K562 (cell line): Measurements from ENCODE around the gene NEU1. TPM values are rescaled to one million over a fixed set of nuclear protein-coding genes. Genes with fewer than 3 reads are reported as not detected.

Experiments
- CXXC5 ChIP-seq: fragments of 250-450 bp; sonication (Bioruptor Pico); IDR thresholded peaks from 2 replicates; pipeline ENCODE4 v1.8.0; 2022; ENCODE audit warnings: inconsistent platforms, mild to moderate bottlenecking, moderate library complexity
- DPF2 ChIP-seq: fragments of 450-650 bp; IDR thresholded peaks from 2 replicates; pipeline ENCODE4 v1.6.1; 2016
- E2F3 ChIP-seq: fragments of 250-450 bp; sonication (Bioruptor Pico); IDR thresholded peaks from 2 replicates; pipeline ENCODE4 v1.4.0; 2020; ENCODE audit warnings: mild to moderate bottlenecking
- E2F5 ChIP-seq: sonication (generic); formaldehyde crosslinking; IDR thresholded peaks from 2 replicates; pipeline ENCODE4 v1.8.0; 2022; ENCODE audit warnings: mild to moderate bottlenecking, missing genetic modification reagents
- ETS1 ChIP-seq: conservative IDR thresholded peaks from 2 replicates; pipeline ENCODE4 v1.6.1; 2011; ENCODE audit warnings: low read depth, mild to moderate bottlenecking, low read length; ENCODE audit not compliant: control insufficient read depth
- GABPB2 ChIP-seq: fragments of 250-450 bp; sonication (Bioruptor Pico); conservative IDR thresholded peaks from 2 replicates; pipeline ENCODE4 v1.5.1; 2021; ENCODE audit warnings: mild to moderate bottlenecking
- HDAC2 ChIP-seq: fragments of 450-650 bp; IDR thresholded peaks from 2 replicates; pipeline ENCODE4 v1.6.1; 2016; ENCODE audit warnings: mild to moderate bottlenecking
- MNT ChIP-seq, 2 experiments: fragments of 450-650 bp; conservative IDR thresholded peaks; 2 replicates each; pipeline ENCODE4 v1.6.1; 2017; ENCODE audit warnings: mild to moderate bottlenecking in 2 of 2, moderate library complexity in 2 of 2
- NR2C2 ChIP-seq, 2 experiments: fragments of 200-800 bp in 1 of 2; sonication (Bioruptor generic) in 1 of 2; sonication (generic) in 1 of 2; formaldehyde crosslinking in 1 of 2; IDR thresholded peaks; 2 replicates each; pipeline versions ENCODE4 v1.6.1 to v1.8.0; 2016 to 2022; ENCODE audit warnings: mild to moderate bottlenecking in 1 of 2, missing compliant biosample characterization in 1 of 2, missing genetic modification characterization in 1 of 2, missing genetic modification reagents in 1 of 2
- PHB ChIP-seq: fragments of 250-450 bp; sonication (Bioruptor Pico); IDR thresholded peaks from 2 replicates; pipeline ENCODE4 v1.5.0; 2021
- RAD21 ChIP-seq, 2 experiments: fragments of 250-450 bp in 1 of 2; fragments of 450-650 bp in 1 of 2; sonication (Bioruptor Pico) in 1 of 2; formaldehyde crosslinking in 1 of 2; IDR thresholded peaks in 1 of 2; conservative IDR thresholded peaks in 1 of 2; 2 replicates each; pipeline versions ENCODE4 v1.4.0 to v1.8.0; 2020 to 2022; ENCODE audit warnings: mild to moderate bottlenecking in 2 of 2, moderate library complexity in 1 of 2
- USF1 ChIP-seq: sonication (generic); formaldehyde crosslinking; IDR thresholded peaks from 2 replicates; pipeline ENCODE4 v1.9.0; 2022; ENCODE audit warnings: mild to moderate bottlenecking, missing genetic modification reagents
- YY1 ChIP-seq, 3 experiments: IDR thresholded peaks; 2 replicates each; pipeline ENCODE4 v1.6.1; 2011; ENCODE audit warnings: low read length in 2 of 3, mild to moderate bottlenecking in 2 of 3, moderate library complexity in 2 of 3, borderline replicate concordance in 1 of 3, control low read depth in 1 of 3, low read depth in 1 of 3; ENCODE audit not compliant: insufficient read depth in 3 of 3, insufficient replicate concordance in 2 of 3, control insufficient read depth in 1 of 3, insufficient read length in 1 of 3; ENCODE audit errors: extremely low read depth in 1 of 3
- ZBTB11 ChIP-seq, 3 experiments: fragments of 200-800 bp in 1 of 3; fragments of 250-450 bp in 1 of 3; fragments of 450-650 bp in 1 of 3; sonication (Bioruptor Pico) in 1 of 3; sonication (Bioruptor generic) in 1 of 3; formaldehyde crosslinking in 1 of 3; IDR thresholded peaks; 2 replicates each; pipeline versions ENCODE4 v1.6.1 to v1.8.0; 2016 to 2022; ENCODE audit warnings: mild to moderate bottlenecking in 2 of 3, missing genetic modification characterization in 2 of 3, missing compliant biosample characterization in 1 of 3, moderate library complexity in 1 of 3
- ZNF586 ChIP-seq: fragments of 450-650 bp; formaldehyde crosslinking; conservative IDR thresholded peaks from 2 replicates; pipeline ENCODE4 v1.4.0; 2020; ENCODE audit warnings: mild to moderate bottlenecking, moderate library complexity
- polyA plus RNA-seq, 8 experiments: library from polyadenylated mRNA; depleted of rRNA in 4 of 8; stranded (reverse) in 5 of 8; unstranded in 3 of 8; fragments of >200 nt; fragmentation: Nextera tagmentation in 2 of 8; fragmentation: Illumina TruSeq in 1 of 8; extraction: Ambion mirVana in 2 of 8; extraction: Trizol in 1 of 8; gene quantifications; 2 replicates each; pipeline versions ENCODE4 v1.2.1 to v1.2.3, GENCODE V29; 2011 to 2014; ENCODE audit warnings: inconsistent platforms in 1 of 8, missing spikeins in 1 of 8
- total RNA-seq, 7 experiments: library from RNA; depleted of rRNA in 6 of 7; stranded (reverse); fragments of >200 nt in 6 of 7; fragmentation: Illumina TruSeq in 2 of 7; extraction: Trizol in 2 of 7; gene quantifications; 2 replicates each; pipeline versions ENCODE4 v1.2.1 to v1.2.3, GENCODE V29; 2011 to 2021; ENCODE audit warnings: low replicate concordance in 1 of 7

The NEU1 gene
- total and polyA plus RNA-seq, 9 of the 15 experiments (the other 6 are each of a cell fraction or from before 2014, with no cell fraction given) = 14.8 to 67.8 (median 51.0) TPM

GRCh38 chr6:31900917-31901414, 38.3 kb upstream of the NEU1 start (continued):
- 0 out of 2 replicates have a peak, but pooled peaks have one; percentile 68 for TF ChIP-seq E2F5 (CRISPR knock-in tag)
- 0 out of 2 replicates have a peak, but pooled peaks have one; percentile 42 for TF ChIP-seq GABPB2 (CRISPR knock-in tag)
- peak in 1 of 3 experiments; percentile 15; a peak in 1 of 6 replicates for TF ChIP-seq ZBTB11 (CRISPR knock-in tag; IDR thresholded peaks at IDR 0.05)
- TF ChIP-seq E2F3 (CRISPR knock-in tag) = 0 out of 2 replicates have a peak, but pooled peaks have one; percentile 28
- peak; percentile 51 for TF ChIP-seq CXXC5 (CRISPR knock-in tag)
- peak in 1 of 3 experiments; percentile 44 for TF ChIP-seq YY1 (IDR thresholded peaks at IDR 0.05; ENCODE audit: borderline replicate concordance in 1 of 3, control insufficient read depth in 1 of 3, extremely low read depth in 1 of 3, insufficient read depth in 3 of 3, insufficient read length in 1 of 3, insufficient replicate concordance in 2 of 3, low read depth in 1 of 3, low read length in 2 of 3)
- 0 out of 2 replicates have a peak, but pooled peaks have one; percentile 26 for TF ChIP-seq ETS1
- peak in 1 of 2 experiments; percentile 11; a peak in 1 of 4 replicates for TF ChIP-seq RAD21 (CRISPR knock-in tag; conservative IDR thresholded peaks at IDR 0.05 in 1 of 2, IDR thresholded peaks at IDR 0.05 in 1 of 2)
- peak; percentile 66 for TF ChIP-seq USF1 (CRISPR knock-in tag)
- 0 out of 2 replicates have a peak, but pooled peaks have one; percentile 44 for TF ChIP-seq ZNF586 (CRISPR knock-in tag)
- 0 out of 4 replicates have a peak, but pooled peaks of 1 of the 2 experiments have one; percentile 54 for TF ChIP-seq MNT (conservative IDR thresholded peaks at IDR 0.05)
- TF ChIP-seq PHB (CRISPR knock-in tag) = 0 out of 2 replicates have a peak, but pooled peaks have one; percentile 6
- TF ChIP-seq HDAC2 = 0 out of 2 replicates have a peak, but pooled peaks have one; percentile 26
- 0 out of 2 replicates have a peak, but pooled peaks have one; percentile 15 for TF ChIP-seq DPF2
- peak; percentile 73; the same call in 1 of the 2 replicates for TF ChIP-seq NR2C2 (CRISPR knock-in tag; IDR thresholded peaks at IDR 0.05)
- no peak for TF ChIP-seq NR2C2 (tag; IDR thresholded peaks at IDR 0.05)
